HEK293T (cell line): ENCODE results near the gene ZNF474.

Experiments
- CTCF ChIA-PET: fragments of 350-600 bp; formaldehyde crosslinking; extraction: SDS; loops from one replicate; lab custom pipeline; 2021; ENCODE audit warnings: antibody characterized with exemption, inconsistent platforms; lab: Yijun Ruan, JAX
- POLR2A ChIA-PET: fragments of 350-600 bp; formaldehyde crosslinking; extraction: SDS; loops from one replicate; lab custom pipeline; 2020; ENCODE audit warnings: antibody characterized with exemption, inconsistent platforms; lab: Yijun Ruan, JAX
- DNase-seq: peaks from one replicate; pipeline ENCODE4 v3.0.0; 2012; ENCODE audit warnings: mixed read lengths; ENCODE audit errors: extremely low spot score
- ARNT ChIP-seq: fragments of 450-650 bp; IDR thresholded peaks from 2 replicates; pipeline ENCODE4 v1.6.1; 2017; ENCODE audit warnings: mild to moderate bottlenecking
- BHLHE40 ChIP-seq: fragments of 450-650 bp; IDR thresholded peaks from 2 replicates; pipeline ENCODE4 v1.6.1; 2016; ENCODE audit warnings: mild to moderate bottlenecking, moderate library complexity, borderline replicate concordance
- CTBP1 ChIP-seq: fragments of 450-650 bp; IDR thresholded peaks from 2 replicates; pipeline ENCODE4 v1.6.1; 2016; ENCODE audit warnings: borderline replicate concordance
- ELF4 ChIP-seq: fragments of 450-650 bp; IDR thresholded peaks from 2 replicates; pipeline ENCODE4 v1.6.1; 2017; ENCODE audit warnings: antibody characterized with exemption
- FOXA1 ChIP-seq: fragments of 450-650 bp; IDR thresholded peaks from 2 replicates; pipeline ENCODE4 v1.6.1; 2016; ENCODE audit warnings: mild to moderate bottlenecking
- FOXK2 ChIP-seq: fragments of 450-650 bp; IDR thresholded peaks from 2 replicates; pipeline ENCODE4 v1.6.1; 2016; ENCODE audit warnings: mild to moderate bottlenecking
- FOXM1 ChIP-seq: fragments of 450-650 bp; IDR thresholded peaks from 2 replicates; pipeline ENCODE4 v1.6.1; 2017; ENCODE audit warnings: mild to moderate bottlenecking, borderline replicate concordance
- HDGF ChIP-seq: fragments of 450-650 bp; IDR thresholded peaks from 2 replicates; pipeline ENCODE4 v1.6.1; 2017; ENCODE audit warnings: antibody characterized with exemption, borderline replicate concordance
- L3MBTL2 ChIP-seq: fragments of 450-650 bp; conservative IDR thresholded peaks from 2 replicates; pipeline ENCODE4 v1.6.1; 2016; ENCODE audit warnings: mild to moderate bottlenecking
- LEF1 ChIP-seq: fragments of 450-650 bp; IDR thresholded peaks from 2 replicates; pipeline ENCODE4 v1.6.1; 2017; ENCODE audit warnings: mild to moderate bottlenecking, borderline replicate concordance
- NFRKB ChIP-seq: fragments of 450-650 bp; IDR thresholded peaks from 2 replicates; pipeline ENCODE4 v1.6.1; 2016; ENCODE audit warnings: mild to moderate bottlenecking, moderate library complexity
- PKNOX1 ChIP-seq: fragments of 450-650 bp; IDR thresholded peaks from 2 replicates; pipeline ENCODE4 v1.6.1; 2016
- SP1 ChIP-seq: fragments of 450-650 bp; IDR thresholded peaks from 2 replicates; pipeline ENCODE4 v1.6.1; 2017
- SUZ12 ChIP-seq: fragments of 450-650 bp; IDR thresholded peaks from 2 replicates; pipeline ENCODE4 v1.6.1; 2016; ENCODE audit warnings: mild to moderate bottlenecking
- TARDBP ChIP-seq: fragments of 450-650 bp; IDR thresholded peaks from 2 replicates; pipeline ENCODE4 v1.6.1; 2016
- ZNF384 ChIP-seq: fragments of 450-650 bp; IDR thresholded peaks from 2 replicates; pipeline ENCODE4 v1.6.1; 2016

ZNF474 gene

DNA sequence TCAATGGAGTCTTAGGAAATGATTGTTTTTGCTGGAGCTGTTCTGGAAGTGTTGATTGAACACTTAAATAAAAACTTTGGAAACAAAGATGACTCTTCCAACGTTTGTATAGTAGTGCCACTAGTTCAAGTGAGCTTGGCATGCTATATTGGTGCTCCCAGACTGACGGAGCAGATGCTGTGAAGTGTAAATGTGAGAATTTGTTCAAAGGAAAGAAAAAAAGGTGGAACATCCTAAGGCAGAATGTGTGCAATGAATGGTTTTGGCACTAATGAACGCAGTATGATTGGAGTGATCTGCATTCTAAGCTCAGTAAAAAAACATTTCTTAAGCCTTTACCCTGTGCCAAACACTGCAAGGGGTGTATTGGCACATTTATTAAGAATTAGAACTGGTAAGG, 69.8 kb downstream of the ZNF474 start:
- CTCF ChIA-PET, result interaction anchor here (1.2 kb wide), 1 partner anchor 216 kb away, joined by 5 read pairs; no protein-coding TSS in a partner anchor
- POLR2A ChIA-PET, result no interaction called here
- DNase-seq, result no peak
- TF ChIP-seq TARDBP (no peak), BHLHE40 (no peak), SUZ12 (no peak), FOXA1 (no peak), ELF4 (no peak), CTBP1 (no peak), LEF1 (no peak), ARNT (no peak), HDGF (no peak)

- POLR2A ChIA-PET, result no interaction called here
- DNase-seq, result no peak
- TF ChIP-seq PKNOX1 (0 out of 2 replicates have a peak, but pooled peaks have one; percentile 2), FOXM1 (no peak)
- CTCF ChIA-PET, result interaction anchor here (1.2 kb wide), 1 partner anchor 215 kb away, joined by 5 read pairs; no protein-coding TSS in a partner anchor
Measured at GRCh38 chr5:122200450-122200849, 71.1 kb downstream of the ZNF474 start.

DNA sequence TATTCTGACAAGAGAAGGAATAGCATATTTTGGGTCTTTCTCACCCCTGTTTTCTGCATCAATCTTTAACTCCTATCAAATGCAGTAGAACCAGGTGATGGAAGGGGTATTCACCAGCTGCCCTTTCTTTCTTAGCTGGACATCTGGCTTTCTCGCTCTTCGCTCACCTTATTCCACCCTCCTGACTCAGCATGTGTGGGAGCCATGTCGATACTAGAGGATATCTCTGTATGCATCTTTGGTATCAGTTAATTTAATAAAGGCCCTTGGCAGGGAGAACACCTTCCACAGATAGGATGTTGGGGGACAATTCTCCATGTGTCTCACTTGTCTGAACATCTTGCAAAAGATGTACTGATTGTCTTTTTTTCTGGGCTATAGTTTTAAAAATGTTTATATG, 71.5 kb downstream of the ZNF474 start:
- POLR2A ChIA-PET, result no interaction called here
- TF ChIP-seq LEF1 (no peak), ARNT (no peak), HDGF (no peak), ELF4 (no peak), FOXM1 (no peak), SUZ12 (no peak), FOXA1 (no peak), NFRKB (no peak), CTBP1 (no peak), L3MBTL2 (no peak), BHLHE40 (no peak), SP1 (no peak), FOXK2 (no peak), TARDBP (no peak), PKNOX1 (no peak), ZNF384 (no peak)
- DNase-seq, result no peak
- CTCF ChIA-PET, result no interaction called here

DNA sequence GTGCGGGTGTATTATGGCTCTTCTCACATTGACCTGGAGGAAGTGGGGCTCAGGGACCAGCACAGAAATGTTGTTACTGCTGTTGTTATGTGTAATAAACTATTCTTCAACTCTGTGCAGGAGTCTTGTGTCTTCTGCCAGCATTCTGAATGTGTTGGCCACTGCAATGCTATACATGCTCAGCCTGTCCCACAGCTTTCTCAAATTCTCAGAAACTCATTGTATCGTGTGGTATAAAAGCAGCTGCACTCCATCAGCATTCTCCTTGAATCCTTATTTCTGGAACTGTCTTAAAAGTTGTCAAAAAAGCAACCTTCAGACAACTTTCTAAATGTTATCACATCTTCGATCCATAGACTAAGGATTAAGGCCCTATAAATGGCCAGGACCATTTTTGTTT, 72.0 kb downstream of the ZNF474 start:
- no peak for DNase-seq
- CTCF ChIA-PET, result no interaction called here
- TF ChIP-seq SUZ12 (no peak), TARDBP (no peak), FOXK2 (no peak), LEF1 (no peak), FOXM1 (no peak), L3MBTL2 (no peak), FOXA1 (no peak), CTBP1 (no peak)
- POLR2A ChIA-PET, result no interaction called here

- ChIA-PET POLR2A (no interaction called here), CTCF (interaction anchor here (0.6 to 0.7 kb wide), 2 partner anchors 43 to 77 kb away, joined by 3 read pairs; no protein-coding TSS in a partner anchor)
- no peak for TF ChIP-seq FOXM1
- no peak for TF ChIP-seq FOXA1
- TF ChIP-seq LEF1, result no peak
- no peak for TF ChIP-seq FOXK2
- no peak for DNase-seq
Measured at GRCh38 chr5:122202952-122203351, 73.6 kb downstream of the ZNF474 start.
